HG03378 (cell line): ENCODE data around the gene HOMER2.
A peak's percentile ranks its signal among the peaks of the same experiment; 100 is the strongest.
"Not testable (repeated sequence)": the region's sequence is repeated elsewhere in the genome, so short reads cannot be mapped to it uniquely, and the experiment has no call there.

Source experiments
- ATAC-seq: cut with Tn5 transposase; IDR thresholded peaks from one replicate; pipeline ENCODE4 v1.9.1; 2021; ENCODE audit warnings: mild to moderate bottlenecking, moderate library complexity; ENCODE audit not compliant: unreplicated experiment

The HOMER2 gene

DNA sequence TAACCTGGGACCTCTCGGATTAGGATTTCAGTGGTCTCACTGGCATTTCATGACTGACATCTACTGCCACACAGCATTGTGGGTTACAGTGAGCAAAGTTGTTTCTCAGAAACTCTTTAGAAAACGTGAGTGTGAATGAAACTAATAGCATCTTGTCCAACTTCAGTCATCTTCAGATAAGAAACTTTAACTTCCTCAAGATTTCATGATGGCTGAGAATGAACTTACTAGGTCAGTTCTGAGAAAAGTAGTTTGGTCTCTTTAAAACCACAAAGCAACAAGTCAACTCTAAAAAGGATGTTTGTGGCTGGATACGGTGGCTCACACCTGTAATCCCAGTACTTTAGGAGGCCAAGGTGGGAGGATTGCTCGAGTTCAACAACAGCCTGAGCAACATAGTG, 14.2 kb upstream of the HOMER2 start:
- ATAC-seq = peak; percentile 78

DNA sequence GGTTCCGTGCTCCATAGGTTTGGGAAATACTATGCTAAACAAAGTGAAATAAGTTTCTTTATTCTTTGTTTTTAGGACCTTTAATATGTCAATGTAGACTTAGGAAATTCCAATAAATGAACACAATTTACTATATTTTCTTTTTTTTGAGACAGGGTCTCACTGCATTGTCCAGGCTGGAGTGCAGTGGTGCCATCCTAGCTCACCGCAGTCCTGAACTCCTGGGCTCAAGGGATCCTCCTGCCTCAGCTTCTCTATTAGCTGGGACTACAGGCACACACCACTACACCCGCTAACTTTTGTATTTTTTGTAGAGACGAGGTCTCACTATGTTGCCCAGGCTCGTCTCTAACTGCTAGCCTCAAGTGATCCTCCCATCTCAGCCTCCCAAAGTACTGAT, 12.4 kb upstream of the HOMER2 start:
- ATAC-seq = no peak

DNA sequence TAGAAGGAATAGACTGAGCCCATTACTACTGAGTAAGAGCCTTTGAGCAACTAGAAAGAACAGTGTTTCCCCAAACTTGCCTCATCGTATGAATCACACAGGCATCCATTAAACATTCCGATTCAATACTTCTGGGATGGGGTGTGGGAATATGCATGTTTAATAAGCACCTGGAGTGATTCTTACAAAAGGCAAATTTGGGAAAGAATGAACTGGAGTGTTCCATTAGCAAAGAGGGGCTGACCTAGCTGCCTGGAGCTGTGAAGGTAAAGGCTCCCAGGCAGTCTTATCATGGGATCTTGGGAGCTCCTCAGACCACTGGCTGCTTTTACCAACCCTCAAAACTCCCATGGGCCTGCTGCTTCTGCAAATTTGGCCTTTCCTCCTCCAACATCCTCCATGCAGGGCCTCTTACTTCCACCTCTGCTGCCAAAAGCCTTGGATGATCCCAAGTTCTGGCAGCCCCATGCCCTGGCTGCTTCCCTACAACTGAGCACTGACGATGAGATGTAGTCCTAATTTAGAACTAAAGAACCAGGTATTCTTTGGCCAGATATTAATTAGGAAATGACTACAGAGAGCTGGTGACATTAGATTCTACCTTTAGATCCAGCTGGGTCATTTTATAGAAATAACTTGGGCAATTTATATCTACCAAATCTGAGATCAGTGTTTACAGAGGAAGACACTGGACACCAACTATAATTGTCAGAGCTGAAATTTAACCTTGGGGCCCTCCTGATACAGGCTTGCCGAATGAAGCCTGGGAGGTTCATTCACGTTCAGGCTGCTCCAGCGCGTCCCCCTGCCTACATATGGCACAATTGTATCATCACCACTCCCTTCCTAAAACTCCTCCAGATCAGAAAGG, 11.2 kb upstream of the HOMER2 start:
- no peak for ATAC-seq

DNA sequence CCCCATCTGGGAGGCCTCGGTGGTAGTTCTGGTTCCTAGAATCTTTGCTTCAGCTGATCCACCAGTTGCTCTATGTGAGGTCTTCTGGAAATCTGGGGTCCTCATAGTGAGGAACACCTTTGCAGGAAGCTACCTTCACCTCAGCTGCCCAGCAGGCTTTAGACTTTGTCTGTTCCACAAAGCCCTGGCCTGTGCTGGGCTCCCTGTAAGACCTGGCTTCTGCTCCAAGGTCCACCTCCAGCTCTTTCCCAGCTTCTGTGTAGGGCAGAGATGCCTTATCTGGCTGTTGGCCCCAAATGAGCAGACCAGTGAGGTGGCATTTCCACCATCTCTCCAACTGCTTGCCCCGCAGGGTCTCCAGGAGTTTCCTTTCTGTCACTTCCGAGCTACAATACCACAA, 8.2 kb upstream of the HOMER2 start:
- ATAC-seq = no peak

DNA sequence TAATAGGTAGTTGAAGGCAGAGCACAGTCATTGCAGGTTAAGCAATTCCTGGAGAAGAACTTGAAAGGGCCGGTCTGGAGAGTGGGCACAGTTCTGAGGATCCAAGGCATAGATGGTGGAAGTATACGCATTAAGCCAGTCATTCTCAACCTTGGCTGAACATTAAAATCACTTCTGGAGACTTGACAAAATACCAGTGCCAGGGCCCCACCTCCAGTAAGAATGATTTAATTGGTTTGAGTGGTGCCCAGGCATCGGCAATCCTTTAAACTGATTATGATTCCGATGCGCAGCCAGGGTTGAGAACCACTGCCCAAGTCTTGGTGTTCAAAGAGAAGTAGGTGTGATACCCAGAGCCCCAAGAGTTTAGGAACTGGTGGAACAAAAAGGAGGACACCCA, 6.9 kb upstream of the HOMER2 start:
- no peak for ATAC-seq

DNA sequence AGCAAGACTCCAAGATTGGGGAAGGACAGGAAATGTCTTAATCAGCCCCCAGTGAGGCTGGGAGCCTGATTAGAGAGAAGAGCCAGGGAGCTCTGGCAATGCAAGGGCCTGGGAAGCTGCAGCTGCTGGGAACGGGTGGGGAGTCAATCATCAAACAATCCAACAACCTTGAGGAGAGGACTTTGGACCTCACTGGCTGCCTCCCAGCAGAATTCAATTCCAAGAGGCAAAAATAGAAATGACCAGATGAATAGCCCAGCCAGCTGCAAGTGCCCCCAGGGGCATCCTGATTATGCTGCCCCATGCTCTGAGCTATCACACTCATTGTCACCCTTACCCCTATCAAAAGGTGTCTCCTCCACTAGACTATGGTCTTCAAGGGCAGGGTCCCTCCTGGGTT, 6.1 kb upstream of the HOMER2 start:
- ATAC-seq = no peak

DNA sequence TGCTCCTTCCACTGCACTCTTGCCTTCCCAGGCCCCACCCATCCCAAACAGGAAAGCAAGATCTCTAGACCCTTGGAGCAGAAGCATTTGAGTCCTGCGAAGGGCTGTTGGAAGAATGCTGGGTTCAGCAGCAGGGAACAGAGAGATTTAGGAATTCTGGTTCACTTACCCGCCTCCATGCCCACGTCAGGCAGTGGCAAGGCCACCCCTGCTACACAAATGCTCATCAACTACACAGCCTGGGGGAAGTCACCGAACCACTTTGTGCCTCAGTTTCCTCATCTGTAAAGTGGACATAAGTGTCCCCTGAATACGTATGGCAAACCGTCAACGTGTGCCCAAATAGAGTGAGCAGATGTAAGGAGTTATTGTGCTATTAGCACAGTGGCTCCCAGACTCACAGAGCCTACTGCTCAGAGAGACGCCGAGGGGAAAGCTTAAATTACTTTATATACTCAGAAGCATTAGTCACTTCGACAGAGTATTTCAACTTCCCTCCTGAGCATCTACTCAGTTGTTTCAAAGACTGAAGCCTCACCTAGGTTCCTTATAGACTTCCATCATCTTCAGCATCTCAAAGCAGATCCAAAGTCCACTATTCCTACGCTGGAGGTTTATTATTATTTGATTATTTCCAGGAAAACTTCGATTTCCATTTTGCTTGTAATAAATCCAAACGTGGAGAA, 905 bp downstream of the HOMER2 start:
- no peak for ATAC-seq

DNA sequence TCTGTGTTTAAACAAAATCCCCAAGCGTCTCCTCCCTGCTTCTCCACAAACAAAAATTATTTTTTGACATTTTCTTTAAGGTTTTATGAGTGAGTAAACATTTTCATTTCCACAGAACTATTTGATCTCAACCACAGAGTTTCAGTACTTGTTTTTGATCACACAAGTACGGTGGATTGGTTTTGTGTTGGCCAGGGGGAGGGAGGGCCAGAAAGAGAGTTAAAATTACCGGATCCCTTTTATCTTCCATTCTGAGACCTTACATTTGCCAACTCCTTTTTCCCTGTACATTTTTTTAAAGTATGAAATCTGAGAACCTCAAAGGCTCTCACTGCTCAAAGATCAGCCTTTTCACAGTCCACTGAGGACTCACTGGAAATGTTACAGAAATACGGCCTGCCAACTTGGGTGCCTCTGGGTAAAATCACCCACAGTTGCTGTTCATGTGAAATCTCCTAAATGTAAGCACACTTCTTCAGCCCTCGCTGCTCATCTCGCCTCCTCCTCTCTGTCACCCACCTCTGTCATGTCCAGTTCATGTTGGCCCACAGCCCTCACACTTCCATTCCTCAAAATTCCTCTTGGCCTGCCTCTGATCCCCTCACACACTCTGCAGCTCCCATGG, 1.7 kb downstream of the HOMER2 start:
- ATAC-seq = peak; percentile 60

DNA sequence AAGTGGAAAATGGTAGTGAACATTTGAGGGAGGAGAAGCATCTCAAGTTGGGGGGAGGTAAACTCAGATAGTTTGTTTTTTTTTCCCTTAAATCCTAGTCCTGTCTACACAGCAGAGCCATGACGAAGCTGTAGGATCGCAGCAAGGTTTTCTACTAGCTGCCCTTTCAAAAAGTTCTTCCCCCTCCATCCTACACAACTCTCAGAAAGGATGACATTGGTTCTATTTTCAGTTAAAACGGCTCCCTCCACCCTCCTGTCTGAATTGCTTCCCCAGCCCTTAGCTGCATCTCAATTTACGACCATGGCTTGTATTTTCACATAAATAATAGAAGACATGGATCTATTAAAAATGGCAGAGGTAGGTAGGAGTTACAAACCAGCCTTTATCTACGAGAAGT, 2.2 kb downstream of the HOMER2 start:
- peak; percentile 16 for ATAC-seq

DNA sequence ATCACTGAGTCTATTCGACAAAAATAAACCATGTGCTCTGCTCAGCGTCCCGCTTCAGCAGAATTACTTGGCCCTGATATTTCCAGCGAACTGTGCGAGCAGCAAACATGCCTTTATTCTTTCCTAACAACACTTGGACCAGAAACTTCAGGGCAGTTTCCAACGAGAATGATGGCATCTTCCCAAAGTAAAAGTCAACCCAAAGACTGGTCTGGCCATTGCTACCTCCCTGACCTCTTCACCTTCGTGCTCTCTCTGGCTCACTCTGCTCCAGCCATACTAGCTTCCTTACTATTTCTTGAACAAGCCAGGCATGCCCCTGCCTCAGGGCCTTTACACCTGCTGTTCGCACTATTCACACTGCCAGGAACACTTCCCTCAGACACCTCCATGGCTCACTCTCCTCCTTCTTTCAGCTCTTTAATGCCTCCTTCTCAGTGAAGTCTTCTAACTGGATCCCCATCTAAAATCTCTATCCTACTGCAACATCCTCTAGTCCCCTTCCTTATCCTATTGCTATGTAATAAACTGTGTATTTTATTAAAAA, 6.3 kb downstream of the HOMER2 start:
- ATAC-seq = no peak

DNA sequence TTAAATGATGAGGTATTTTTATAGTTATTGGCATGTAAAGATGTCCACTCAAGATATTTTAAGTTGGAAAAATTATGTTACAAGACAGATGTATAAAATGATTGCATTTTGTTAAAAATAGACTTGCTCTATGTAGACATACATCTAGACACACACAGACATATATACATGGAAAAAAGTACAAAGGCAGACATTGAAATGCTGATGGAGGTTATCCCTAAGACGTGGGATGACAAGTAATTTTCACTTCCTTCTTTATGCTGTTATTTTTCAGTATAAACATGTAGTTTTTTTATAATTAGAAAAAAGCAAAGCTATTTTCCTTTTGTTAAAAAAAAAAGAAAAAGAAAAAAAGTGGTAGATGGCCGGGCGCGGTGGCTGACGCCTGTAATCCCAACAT, 7.2 kb downstream of the HOMER2 start:
- no peak for ATAC-seq

DNA sequence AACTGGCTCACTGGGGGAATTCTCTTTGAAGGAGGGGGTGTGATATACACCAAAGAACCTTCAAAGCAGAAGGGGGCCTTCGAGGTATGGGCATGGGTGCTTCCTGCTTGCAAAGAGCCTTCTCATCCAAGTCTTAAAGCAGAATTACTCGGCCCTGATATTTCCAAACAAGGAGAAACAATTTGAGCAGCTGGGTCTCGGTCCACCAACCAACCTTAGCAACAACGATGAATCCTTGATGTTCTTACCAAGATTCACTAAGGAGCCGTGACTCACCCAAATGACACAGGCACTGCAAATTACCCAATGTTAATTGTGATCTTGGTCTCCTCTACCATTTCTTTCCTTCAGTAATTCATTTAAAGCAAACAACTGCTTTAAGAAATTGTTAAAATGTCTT, 7.7 kb downstream of the HOMER2 start:
- ATAC-seq = no peak

DNA sequence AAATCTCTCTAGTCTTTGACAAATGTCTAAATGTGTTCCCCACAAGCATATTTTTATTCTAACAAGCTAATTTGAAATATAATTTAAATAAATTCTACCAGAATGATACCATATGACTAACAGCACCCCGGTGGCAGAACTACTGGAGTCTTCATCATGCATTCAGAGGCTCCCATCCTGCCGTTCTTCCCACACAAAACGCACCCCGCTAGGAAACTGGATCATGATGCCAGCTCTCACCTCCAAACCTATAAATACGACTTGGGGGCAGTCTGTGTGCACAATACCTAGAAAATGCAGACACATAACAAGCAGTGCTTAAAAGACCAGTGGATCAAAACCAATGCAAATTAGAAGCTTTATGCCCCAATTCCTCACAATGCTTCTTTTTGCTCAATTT, 8.5 kb downstream of the HOMER2 start:
- ATAC-seq = no peak

DNA sequence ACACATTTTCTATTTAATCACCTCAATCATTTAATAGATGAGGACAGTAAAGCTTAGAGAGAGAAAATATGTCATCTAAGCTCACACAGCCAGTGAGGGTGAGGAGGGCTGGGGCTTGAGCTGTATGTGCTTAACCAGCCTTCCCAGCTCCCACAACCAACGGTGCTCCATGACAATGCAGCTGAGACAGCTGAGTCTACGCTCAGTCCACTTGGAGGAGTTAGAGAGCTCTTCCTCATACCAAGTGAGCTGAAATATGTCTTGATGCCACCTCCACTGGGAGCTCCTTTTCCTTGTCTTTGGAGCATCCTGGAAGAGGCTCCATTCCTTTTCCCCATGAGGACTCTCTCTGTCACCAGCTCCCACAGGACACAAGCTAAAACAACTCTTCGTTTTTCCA, 9.3 kb downstream of the HOMER2 start:
- no peak for ATAC-seq

DNA sequence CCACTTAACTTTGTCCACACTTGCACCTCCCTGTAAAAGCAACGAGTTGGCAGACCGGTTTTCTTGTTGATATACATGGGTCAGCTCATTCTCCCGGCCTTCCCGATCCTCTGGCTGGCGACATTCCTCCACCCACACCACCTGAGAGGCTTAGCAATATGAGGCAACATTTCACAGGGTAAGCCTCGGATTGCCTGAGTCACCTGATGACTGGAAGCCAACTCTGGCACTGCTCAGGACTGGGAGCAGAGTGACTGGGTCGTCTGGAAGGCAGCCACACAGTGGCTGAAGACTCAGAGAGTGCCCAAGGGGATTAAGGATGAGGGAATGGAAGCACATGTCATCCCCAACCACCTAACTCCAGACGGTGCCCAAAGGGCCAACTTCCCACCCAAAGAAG, 9.8 kb downstream of the HOMER2 start:
- no peak for ATAC-seq

DNA sequence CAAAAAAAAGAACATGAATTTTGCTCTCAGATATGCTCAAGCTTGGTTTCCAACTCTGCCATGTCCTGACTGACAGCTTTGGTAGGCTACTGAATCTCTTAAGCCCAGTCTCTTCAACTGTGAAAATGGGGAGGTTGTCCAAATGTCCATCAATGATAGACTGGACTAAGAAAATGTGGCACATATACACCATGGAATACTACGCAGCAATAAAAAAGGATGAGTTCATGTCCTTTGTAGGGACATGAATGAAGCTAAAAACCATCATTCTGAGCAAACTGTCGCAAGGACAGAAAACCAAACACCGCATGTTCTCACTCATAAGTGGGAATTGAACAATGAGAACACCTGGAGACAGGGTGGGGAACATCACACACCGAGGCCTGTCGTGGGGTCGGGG, 12.8 kb downstream of the HOMER2 start:
- ATAC-seq = not testable (repeated sequence)

DNA sequence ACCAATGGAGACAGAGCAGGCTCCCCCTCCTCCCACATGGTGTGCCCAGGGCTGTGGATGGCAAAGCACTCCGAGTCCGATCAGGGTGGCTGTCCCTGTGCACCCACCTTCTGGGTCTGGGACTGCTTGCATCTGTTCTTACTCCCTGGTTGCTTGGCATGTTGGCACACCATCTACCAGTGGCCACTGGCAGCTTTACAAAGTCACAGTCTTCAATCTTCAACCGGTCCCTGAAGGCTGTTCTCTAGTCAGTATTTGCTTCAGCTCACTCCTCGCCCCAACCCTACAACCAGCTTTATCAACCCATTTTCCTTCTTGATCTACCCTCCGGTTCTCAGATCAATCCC, 14.8 kb downstream of the HOMER2 start:
- ATAC-seq = no peak

DNA sequence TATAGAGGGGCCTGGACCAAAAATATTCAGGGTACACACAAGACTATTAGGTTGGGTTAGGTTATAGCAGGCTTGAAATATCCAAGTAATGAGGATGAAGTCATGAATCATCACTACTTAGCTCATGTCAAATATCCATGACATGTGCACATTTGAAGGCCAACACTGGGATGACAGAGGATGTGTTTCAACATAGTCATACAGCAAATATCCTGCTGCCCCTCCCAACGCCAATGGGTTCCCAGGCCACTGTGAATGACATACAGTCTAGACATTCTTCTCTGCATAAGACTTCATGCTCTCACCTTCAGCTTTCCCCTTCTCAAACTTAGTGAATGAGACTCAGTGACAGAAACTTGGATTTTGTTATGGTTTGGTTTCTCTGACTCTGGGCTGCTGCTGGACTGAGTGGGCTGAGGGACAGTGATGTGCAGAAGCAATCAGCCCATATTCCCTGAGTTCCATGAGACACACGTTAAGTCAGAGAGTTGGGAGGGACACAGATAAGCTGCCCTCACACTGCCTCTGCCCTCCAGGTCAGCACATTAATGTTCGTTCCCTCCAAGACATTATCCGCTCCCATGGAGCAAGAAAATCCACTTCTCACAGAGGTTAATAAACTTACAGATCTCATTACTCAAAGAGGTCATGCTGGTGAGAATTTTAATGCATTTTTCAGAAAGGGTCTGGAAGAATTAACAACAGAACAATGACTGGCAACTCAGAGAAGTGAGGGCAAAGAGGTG, 15.4 kb downstream of the HOMER2 start:
- no peak for ATAC-seq

DNA sequence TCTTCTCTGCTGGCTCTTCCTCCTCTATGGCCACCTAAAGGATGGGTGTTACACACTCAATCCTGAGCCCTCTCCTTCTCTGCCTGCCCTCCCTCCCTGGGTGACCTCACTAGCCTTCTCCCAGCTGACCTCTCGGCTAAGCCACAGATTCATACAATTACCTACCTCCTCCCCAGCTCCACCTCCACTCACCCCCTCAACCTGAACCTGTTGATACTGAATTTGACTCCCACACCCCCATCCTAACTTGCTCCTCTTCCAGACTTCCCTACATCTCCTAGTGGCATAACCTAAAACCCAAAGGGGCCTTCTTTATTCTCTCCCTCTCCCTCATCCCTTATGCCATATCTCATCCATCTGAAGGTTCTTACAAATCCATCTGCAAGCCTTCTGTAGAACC, 17.1 kb downstream of the HOMER2 start:
- no peak for ATAC-seq

DNA sequence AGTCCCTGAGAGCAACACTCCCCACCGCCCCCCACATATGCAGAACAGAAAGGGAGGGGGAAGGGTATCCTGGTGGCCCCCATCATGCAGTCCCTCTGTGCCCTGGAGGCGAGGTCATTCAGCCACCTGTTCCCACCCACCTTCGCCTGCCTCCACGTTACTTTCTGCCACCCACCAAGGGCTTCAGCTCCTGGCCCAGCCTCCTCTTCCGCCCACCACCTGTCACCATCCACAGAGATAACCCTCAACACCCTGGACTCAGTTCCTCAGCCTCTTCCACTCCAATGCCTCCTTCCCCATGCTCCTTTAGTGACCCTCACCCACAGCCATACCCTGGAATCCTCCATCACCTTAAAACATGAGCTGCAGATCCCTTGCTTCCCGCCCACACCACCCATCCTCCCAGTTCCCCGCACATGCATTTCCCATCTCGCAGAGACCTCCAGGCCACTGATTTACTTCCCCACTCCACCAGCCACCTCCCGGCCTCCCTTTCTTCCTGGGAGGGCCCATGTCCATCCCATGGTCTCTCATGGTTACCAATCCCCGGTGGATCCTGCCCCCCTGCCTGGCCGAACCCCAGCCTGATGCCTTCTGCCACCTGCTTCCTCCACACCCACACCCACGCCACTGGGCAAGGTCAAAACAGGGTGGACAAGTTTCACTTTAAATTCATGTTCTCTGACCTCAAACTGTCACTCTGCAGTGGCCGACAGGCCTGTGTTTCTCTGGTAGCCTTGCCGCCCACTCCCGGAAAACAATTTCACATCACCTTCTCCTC, 18.2 kb downstream of the HOMER2 start:
- no peak for ATAC-seq
